Mesendoderm (in vitro differentiated cells): ENCODE results near the gene STN1.

ENCODE experiments used
- DNase-seq: peaks from one replicate; pipeline ENCODE4 v3.0.0; 2013
- H2AK5ac ChIP-seq: 2 replicates; pipeline ENCODE4 v1.6.1; 2013; ENCODE audit warnings: low read length, inconsistent platforms
- H2BK120ac ChIP-seq: 2 replicates; pipeline ENCODE4 v1.6.1; 2013; ENCODE audit warnings: low read depth, mild to moderate bottlenecking, low read length, moderate library complexity, mixed read lengths
- H2BK15ac ChIP-seq: replicated peaks from 2 replicates; pipeline ENCODE4 v1.6.1; 2013; ENCODE audit warnings: low read depth, mild to moderate bottlenecking, moderate library complexity
- H2BK5ac ChIP-seq: 2 replicates; pipeline ENCODE4 v1.6.1; 2013; ENCODE audit warnings: low read length, inconsistent platforms
- H3K18ac ChIP-seq: 2 replicates; pipeline ENCODE4 v1.6.1; 2013; ENCODE audit warnings: mild to moderate bottlenecking, low read length, mixed read lengths
- H3K23ac ChIP-seq: one replicate; pipeline ENCODE4 v1.6.1; 2013; ENCODE audit warnings: low read length
- H3K27ac ChIP-seq: 2 replicates; pipeline ENCODE4 v1.5.1; 2013; ENCODE audit warnings: low read depth, mild to moderate bottlenecking, inconsistent platforms, low read length, moderate library complexity
- H3K27me3 ChIP-seq: 2 replicates; pipeline ENCODE4 v1.6.1; 2013; ENCODE audit warnings: low read length, control low read depth, mild to moderate bottlenecking, inconsistent platforms; ENCODE audit not compliant: insufficient read depth, poor library complexity
- H3K36me3 ChIP-seq: 2 replicates; pipeline ENCODE4 v1.6.1; 2013; ENCODE audit warnings: low read length, inconsistent platforms; ENCODE audit not compliant: control insufficient read depth, insufficient read depth
- H3K4ac ChIP-seq: one replicate; pipeline ENCODE4 v1.6.1; 2013; ENCODE audit warnings: low read depth, mild to moderate bottlenecking, low read length, moderate library complexity
- H3K4me1 ChIP-seq: 2 replicates; pipeline ENCODE4 v1.6.1; 2013; ENCODE audit warnings: low read depth, low read length, inconsistent platforms; ENCODE audit not compliant: control insufficient read depth
- H3K4me2 ChIP-seq: 2 replicates; pipeline ENCODE4 v1.6.1; 2013; ENCODE audit warnings: low read length
- H3K4me3 ChIP-seq: 2 replicates; pipeline ENCODE4 v1.5.1; 2013; ENCODE audit warnings: mild to moderate bottlenecking, low read length
- H3K56ac ChIP-seq: one replicate; pipeline ENCODE4 v1.6.1; 2013; ENCODE audit warnings: low read length
- H3K79me1 ChIP-seq: 2 replicates; pipeline ENCODE4 v1.6.1; 2013; ENCODE audit warnings: low read length, inconsistent platforms
- H3K79me2 ChIP-seq: 2 replicates; pipeline ENCODE4 v1.6.1; 2013; ENCODE audit warnings: mild to moderate bottlenecking, low read length; ENCODE audit not compliant: control insufficient read depth, insufficient read depth
- H3K9ac ChIP-seq: 2 replicates; pipeline ENCODE4 v1.6.1; 2013; ENCODE audit warnings: low read length, inconsistent platforms
- H4K5ac ChIP-seq: one replicate; pipeline ENCODE4 v1.6.1; 2013; ENCODE audit warnings: low read length
- H4K8ac ChIP-seq: one replicate; pipeline ENCODE4 v1.6.1; 2013; ENCODE audit warnings: low read depth, mild to moderate bottlenecking, control low read depth, low read length, moderate library complexity
- WGBS: extraction: QIAGEN DNeasy Blood & Tissue Kit; methylation state at CpG from one replicate; pipeline ENCODE4 v1.1.7; 2013; ENCODE audit warnings: low lambda C conversion rate, missing lambda C conversion rate; ENCODE audit not compliant: insufficient coverage; ENCODE audit errors: extremely low coverage; 5-methylcytosine and 5-hydroxymethylcytosine counted together

The STN1 gene

DNA sequence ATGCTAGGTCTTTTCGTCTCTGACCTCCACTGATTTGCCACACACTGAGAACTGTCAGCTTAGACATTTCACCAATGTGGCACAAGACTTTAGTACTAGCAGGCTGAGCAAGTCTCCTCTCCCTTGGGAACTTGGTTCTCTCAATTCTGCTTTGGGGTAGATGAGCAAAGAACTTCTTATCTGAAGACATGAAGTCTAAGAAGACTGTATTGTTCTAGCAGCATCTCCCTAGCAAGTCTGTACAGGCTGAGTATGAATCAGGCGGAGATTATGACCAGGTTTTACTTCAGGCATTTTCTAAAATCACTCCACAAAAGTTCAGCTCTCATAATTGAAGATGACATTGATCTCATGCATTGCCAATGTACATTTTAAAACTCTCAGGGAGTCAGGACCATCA, 23.8 kb upstream of the STN1 start:
- H2BK120ac ChIP-seq = no peak overlapping the region
- no peaks in the 10 kb centered on the region for H3K36me3 ChIP-seq
- no peak overlapping the region for H2BK5ac ChIP-seq
- H3K4ac ChIP-seq = no peak overlapping the region
- no peak overlapping the region for H2BK15ac ChIP-seq
- H3K4me2 ChIP-seq = no peak overlapping the region
- H3K27me3 ChIP-seq = no peaks in the 10 kb centered on the region
- no peak for DNase-seq
- H2AK5ac ChIP-seq = no peak overlapping the region
- WGBS = no CpG with 5 or more reads among the region's 2 CpGs
- no peak overlapping the region for H3K9ac ChIP-seq
- no peaks in the 10 kb centered on the region for H3K79me2 ChIP-seq
- H3K27ac ChIP-seq = no peak overlapping the region
- no peak overlapping the region for H4K5ac ChIP-seq
- no peak overlapping the region for H3K56ac ChIP-seq
- no peak overlapping the region for H3K23ac ChIP-seq
- no peak overlapping the region for H3K4me3 ChIP-seq
- no peaks in the 10 kb centered on the region for H3K79me1 ChIP-seq
- no peak overlapping the region for H4K8ac ChIP-seq
- H3K4me1 ChIP-seq = no peaks in the 10 kb centered on the region
- no peak overlapping the region for H3K18ac ChIP-seq

DNA sequence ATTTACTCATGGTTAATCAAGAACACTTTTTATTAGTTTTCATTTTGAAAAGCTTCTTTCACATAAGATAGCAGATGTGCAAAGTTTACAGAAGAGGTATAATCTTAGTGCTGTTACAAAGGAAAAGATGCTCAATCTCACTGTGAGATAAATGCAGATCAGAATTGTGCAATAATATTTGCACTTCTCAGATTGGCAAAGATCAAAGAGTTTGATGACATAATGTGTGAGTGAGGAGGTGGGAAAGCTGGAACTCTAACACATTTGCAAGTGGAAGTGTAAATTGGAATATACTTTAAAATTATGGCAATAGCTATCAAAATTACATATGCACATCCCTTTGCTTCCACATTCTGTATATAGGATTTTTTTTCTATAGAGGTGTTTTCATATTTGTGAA, 21.5 kb upstream of the STN1 start:
- H3K36me3 ChIP-seq = no peaks in the 10 kb centered on the region
- no peak overlapping the region for H3K4me2 ChIP-seq
- no peak overlapping the region for H3K4ac ChIP-seq
- no peak overlapping the region for H4K5ac ChIP-seq
- H4K8ac ChIP-seq = no peak overlapping the region
- no peaks in the 10 kb centered on the region for H3K79me1 ChIP-seq
- no peak overlapping the region for H3K23ac ChIP-seq
- no peaks in the 10 kb centered on the region for H3K4me1 ChIP-seq
- H3K4me3 ChIP-seq = no peak overlapping the region
- no peaks in the 10 kb centered on the region for H3K79me2 ChIP-seq
- H2BK120ac ChIP-seq = no peak overlapping the region
- no peak overlapping the region for H3K27ac ChIP-seq
- H3K27me3 ChIP-seq = no peaks in the 10 kb centered on the region
- H2BK5ac ChIP-seq = no peak overlapping the region
- DNase-seq = no peak
- H2AK5ac ChIP-seq = no peak overlapping the region
- no peak overlapping the region for H3K9ac ChIP-seq
- H3K18ac ChIP-seq = no peak overlapping the region
- H2BK15ac ChIP-seq = no peak overlapping the region
- no peak overlapping the region for H3K56ac ChIP-seq

DNA sequence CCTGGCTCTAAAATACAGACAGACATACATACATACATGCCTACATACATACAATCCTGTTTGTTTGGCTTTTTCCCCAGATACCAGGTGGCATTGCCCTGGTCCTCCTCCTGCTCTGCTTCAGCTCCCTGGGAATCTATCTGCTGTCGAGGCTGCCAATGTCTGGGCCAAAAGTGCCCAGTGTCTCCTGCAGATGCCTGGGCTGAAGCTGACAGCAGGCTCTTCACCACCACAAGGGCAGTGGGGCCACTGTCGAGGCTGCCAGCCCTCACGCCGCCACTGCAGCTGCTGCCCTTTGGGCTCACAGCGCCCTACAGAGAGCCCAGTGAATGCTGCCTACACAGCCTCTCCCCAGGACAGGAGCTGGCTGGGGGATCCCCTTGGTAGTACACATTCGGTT, 18.0 kb upstream of the STN1 start:
- no peaks in the 10 kb centered on the region for H3K4me1 ChIP-seq
- no peaks in the 10 kb centered on the region for H3K36me3 ChIP-seq
- no peak overlapping the region for H4K5ac ChIP-seq
- H2AK5ac ChIP-seq = no peak overlapping the region
- H3K4ac ChIP-seq = no peak overlapping the region
- H3K79me2 ChIP-seq = no peaks in the 10 kb centered on the region
- no peak overlapping the region for H2BK5ac ChIP-seq
- no peak overlapping the region for H3K56ac ChIP-seq
- H3K4me3 ChIP-seq = no peak overlapping the region
- H2BK120ac ChIP-seq = no peak overlapping the region
- H2BK15ac ChIP-seq = no peak overlapping the region
- no peak overlapping the region for H4K8ac ChIP-seq
- no peak overlapping the region for H3K27ac ChIP-seq
- H3K27me3 ChIP-seq = no peaks in the 10 kb centered on the region
- H3K4me2 ChIP-seq = no peak overlapping the region
- no peak overlapping the region for H3K18ac ChIP-seq
- H3K9ac ChIP-seq = no peak overlapping the region
- H3K79me1 ChIP-seq = no peaks in the 10 kb centered on the region
- no CpG with 5 or more reads among the region's 6 CpGs for WGBS
- DNase-seq = no peak
- H3K23ac ChIP-seq = no peak overlapping the region

DNA sequence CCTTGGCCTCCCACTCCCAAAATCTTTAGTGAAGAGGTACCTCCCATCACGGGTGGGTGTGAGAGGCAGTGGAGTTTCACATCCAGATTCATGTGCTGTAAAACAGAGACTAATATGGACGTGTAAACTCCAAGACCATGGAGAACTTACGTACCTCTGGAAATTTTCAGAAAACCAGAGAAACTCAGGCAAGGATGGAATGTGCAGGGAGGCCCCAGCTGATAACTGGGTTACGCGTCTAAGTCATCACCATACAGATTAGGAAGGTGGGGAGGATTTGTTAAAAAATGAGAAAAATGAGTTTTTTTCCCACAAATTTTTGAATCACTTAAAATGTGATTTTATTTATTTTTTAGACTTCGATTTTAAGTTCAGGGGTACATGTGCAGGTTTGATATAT, 16.3 kb upstream of the STN1 start:
- Histone ChIP-seq H3K79me1 (no peaks in the 10 kb centered on the region), H2BK5ac (no peak overlapping the region), H3K18ac (no peak overlapping the region), H3K4me2 (no peak overlapping the region), H2AK5ac (no peak overlapping the region), H4K8ac (no peak overlapping the region), H3K56ac (no peak overlapping the region), H2BK120ac (no peak overlapping the region), H3K36me3 (no peaks in the 10 kb centered on the region), H3K4me1 (peaks cover 1% of the 10 kb centered on the region), H3K4me3 (no peak overlapping the region), H4K5ac (no peak overlapping the region), H2BK15ac (no peak overlapping the region), H3K4ac (no peak overlapping the region), H3K23ac (no peak overlapping the region), H3K27me3 (no peaks in the 10 kb centered on the region), H3K27ac (no peak overlapping the region), H3K79me2 (no peaks in the 10 kb centered on the region), H3K9ac (no peak overlapping the region)
- no CpG with 5 or more reads among the region's 6 CpGs for WGBS
- no peak for DNase-seq

DNA sequence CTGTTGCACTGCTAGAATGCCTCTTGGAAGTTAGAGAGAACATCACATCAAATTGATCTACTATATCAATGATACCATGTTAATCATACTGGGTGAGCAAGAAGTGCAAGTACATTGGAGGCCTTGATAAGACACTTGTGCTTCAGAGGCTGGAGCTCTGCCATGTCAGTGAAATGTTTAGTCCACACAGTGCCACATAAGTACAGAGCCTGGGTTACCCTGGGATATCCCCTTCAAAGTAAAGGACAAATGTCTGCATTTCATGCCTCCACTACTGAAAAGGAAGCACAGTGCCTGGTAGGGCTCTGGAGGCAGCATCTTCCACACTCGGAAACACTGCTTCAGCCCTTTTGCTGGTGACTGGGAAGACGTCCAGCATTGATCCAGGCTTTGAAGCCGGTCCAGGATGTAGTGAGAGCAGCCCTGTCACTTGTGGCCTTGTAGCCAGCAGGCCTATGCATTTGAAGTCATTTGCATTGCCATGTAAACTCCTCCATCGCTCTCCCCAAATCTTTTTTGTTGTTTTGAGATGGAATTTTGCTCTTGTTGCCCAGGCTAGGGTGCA, 15.7 kb upstream of the STN1 start:
- H3K4me2 ChIP-seq = no peak overlapping the region
- H3K18ac ChIP-seq = no peak overlapping the region
- H3K36me3 ChIP-seq = no peaks in the 10 kb centered on the region
- no peaks in the 10 kb centered on the region for H3K79me1 ChIP-seq
- no peak overlapping the region for H3K27ac ChIP-seq
- H3K9ac ChIP-seq = no peak overlapping the region
- H4K5ac ChIP-seq = no peak overlapping the region
- no peak for DNase-seq
- H2BK120ac ChIP-seq = no peak overlapping the region
- no CpG with 5 or more reads among the region's 4 CpGs for WGBS
- H3K56ac ChIP-seq = no peak overlapping the region
- H2AK5ac ChIP-seq = no peak overlapping the region
- H3K79me2 ChIP-seq = no peaks in the 10 kb centered on the region
- H2BK5ac ChIP-seq = no peak overlapping the region
- H3K4me3 ChIP-seq = no peak overlapping the region
- no peak overlapping the region for H4K8ac ChIP-seq
- H3K4ac ChIP-seq = no peak overlapping the region
- peaks cover 4% of the 10 kb centered on the region for H3K4me1 ChIP-seq
- no peak overlapping the region for H3K23ac ChIP-seq
- H2BK15ac ChIP-seq = no peak overlapping the region
- H3K27me3 ChIP-seq = no peaks in the 10 kb centered on the region

DNA sequence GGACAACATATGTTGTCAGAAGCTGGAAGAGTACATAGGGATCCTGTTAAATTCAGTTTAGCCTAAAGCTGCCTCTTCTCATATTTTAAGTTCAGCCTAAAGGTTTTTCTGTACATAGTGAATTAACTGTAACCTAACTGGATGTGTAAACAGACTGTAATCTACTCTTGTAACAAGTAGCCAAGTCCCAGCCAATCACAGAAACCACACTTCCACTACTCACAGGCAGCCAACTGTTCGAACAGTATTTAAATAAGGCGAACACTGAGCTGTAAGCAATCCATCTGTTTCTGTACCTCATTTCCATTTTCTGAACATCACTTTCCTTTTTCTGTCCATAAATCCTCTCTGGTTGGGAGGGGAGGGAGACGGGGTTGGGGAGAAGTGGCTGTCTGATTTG, 15.0 kb upstream of the STN1 start:
- H2BK5ac ChIP-seq = no peak overlapping the region
- H2AK5ac ChIP-seq = no peak overlapping the region
- H3K79me1 ChIP-seq = no peaks in the 10 kb centered on the region
- WGBS = no CpG with 5 or more reads among the region's 3 CpGs
- no peak overlapping the region for H3K27ac ChIP-seq
- H3K23ac ChIP-seq = no peak overlapping the region
- peaks cover 4% of the 10 kb centered on the region for H3K4me1 ChIP-seq
- H3K4me3 ChIP-seq = no peak overlapping the region
- H3K36me3 ChIP-seq = no peaks in the 10 kb centered on the region
- H2BK15ac ChIP-seq = no peak overlapping the region
- no peak overlapping the region for H4K5ac ChIP-seq
- H4K8ac ChIP-seq = no peak overlapping the region
- H3K56ac ChIP-seq = no peak overlapping the region
- H2BK120ac ChIP-seq = no peak overlapping the region
- no peak for DNase-seq
- H3K4me2 ChIP-seq = no peak overlapping the region
- H3K4ac ChIP-seq = no peak overlapping the region
- H3K9ac ChIP-seq = no peak overlapping the region
- H3K79me2 ChIP-seq = no peaks in the 10 kb centered on the region
- no peaks in the 10 kb centered on the region for H3K27me3 ChIP-seq
- no peak overlapping the region for H3K18ac ChIP-seq
